Adipocyte (in vitro differentiated cells): ENCODE results near the gene LRRC46.
A peak's percentile ranks its signal among the peaks of the same experiment; 100 is the strongest.

ENCODE experiments used
- DNase-seq: peaks from one replicate; pipeline ENCODE4 v3.0.0-alpha.2; 2015; ENCODE audit warnings: low read depth
- H3K27me3 ChIP-seq: replicated peaks from 2 replicates; pipeline ENCODE4 v1.7.0; 2013; ENCODE audit warnings: mild to moderate bottlenecking, low read length, moderate library complexity; ENCODE audit not compliant: control insufficient read depth, insufficient read depth
- H3K36me3 ChIP-seq: 2 replicates; pipeline ENCODE4 v1.7.0; 2013; ENCODE audit warnings: low read length, mild to moderate bottlenecking, moderate library complexity; ENCODE audit not compliant: control insufficient read depth, insufficient read depth, severe bottlenecking
- H3K4me1 ChIP-seq: 2 replicates; pipeline ENCODE4 v1.7.0; 2013; ENCODE audit warnings: mild to moderate bottlenecking, low read length, moderate library complexity; ENCODE audit not compliant: control insufficient read depth, insufficient read depth
- H3K4me3 ChIP-seq: 2 replicates; pipeline ENCODE4 v1.7.0; 2013; ENCODE audit warnings: mild to moderate bottlenecking, low read length, moderate library complexity
- H3K9ac ChIP-seq: 2 replicates; pipeline ENCODE4 v1.7.0; 2013; ENCODE audit warnings: mild to moderate bottlenecking, low read length, moderate library complexity
- H3K9me3 ChIP-seq: 2 replicates; pipeline ENCODE4 v1.7.0; 2013; ENCODE audit warnings: mild to moderate bottlenecking, low read length, moderate library complexity; ENCODE audit not compliant: control insufficient read depth

Gene LRRC46

GRCh38 chr17:47831003-47831933, at the start of gene LRRC46, which contains the start of gene MRPL10:
LRRC46 (plus strand) TSS chr17:47831670; CDS start chr17:47831990, 320 bp downstream.
MRPL10 (minus strand) TSS chr17:47831541; CDS start chr17:47831511, 30 bp downstream.
- Histone ChIP-seq H3K9ac (peak within 1 kb of the TSS; percentile 94), H3K4me1 (peaks cover 28% of the 10 kb centered on the region)

GRCh38 chr17:47785538-47786123, 45.8 kb upstream of the LRRC46 start:
- Histone ChIP-seq H3K36me3 (no peaks in the 10 kb centered on the region), H3K9me3 (no peaks in the 10 kb centered on the region), H3K4me3 (no peak overlapping the region), H3K9ac (no peak overlapping the region), H3K4me1 (peaks cover 2% of the 10 kb centered on the region), H3K27me3 (peaks cover 45% of the 10 kb centered on the region)
- peak; percentile 29 for DNase-seq

More at GRCh38 chr17:47831003-47831933, at the start of gene LRRC46, which contains the start of gene MRPL10:
- Histone ChIP-seq H3K4me3 (peak within 1 kb of the TSS; percentile 97), H3K36me3 (peaks cover 41% of the 10 kb centered on the region), H3K27me3 (no peaks in the 10 kb centered on the region), H3K9me3 (no peaks in the 10 kb centered on the region)
- DNase-seq: peak; percentile 98

GRCh38 chr17:47789611-47790561, 41.6 kb upstream of the LRRC46 start:
- no peaks in the 10 kb centered on the region for H3K9me3 ChIP-seq
- no peaks in the 10 kb centered on the region for H3K36me3 ChIP-seq
- H3K27me3 ChIP-seq: peaks cover 70% of the 10 kb centered on the region
- peaks cover 2% of the 10 kb centered on the region for H3K4me1 ChIP-seq
- peak; percentile 78 for DNase-seq
- H3K4me3 ChIP-seq: peak overlapping the region; percentile 69
- H3K9ac ChIP-seq: no peak overlapping the region

- peaks cover 71% of the 10 kb centered on the region for H3K27me3 ChIP-seq
- no peak for DNase-seq
- no peaks in the 10 kb centered on the region for H3K36me3 ChIP-seq
- peaks cover 2% of the 10 kb centered on the region for H3K4me1 ChIP-seq
- H3K4me3 ChIP-seq: no peak overlapping the region
- H3K9ac ChIP-seq: no peak overlapping the region
- no peaks in the 10 kb centered on the region for H3K9me3 ChIP-seq
Measured at GRCh38 chr17:47791025-47791424, 40.4 kb upstream of the LRRC46 start.

- Histone ChIP-seq H3K4me1 (peaks cover 2% of the 10 kb centered on the region), H3K9me3 (no peaks in the 10 kb centered on the region), H3K9ac (no peak overlapping the region), H3K4me3 (no peak overlapping the region), H3K36me3 (no peaks in the 10 kb centered on the region), H3K27me3 (peaks cover 66% of the 10 kb centered on the region)
- no peak for DNase-seq
Measured at GRCh38 chr17:47792457-47792856, 39.0 kb upstream of the LRRC46 start.

- DNase-seq: no peak
- no peak overlapping the region for H3K4me3 ChIP-seq
- peaks cover 68% of the 10 kb centered on the region for H3K27me3 ChIP-seq
- no peaks in the 10 kb centered on the region for H3K36me3 ChIP-seq
- peaks cover 2% of the 10 kb centered on the region for H3K4me1 ChIP-seq
- no peak overlapping the region for H3K9ac ChIP-seq
- H3K9me3 ChIP-seq: no peaks in the 10 kb centered on the region
Measured at GRCh38 chr17:47792979-47793378, 38.5 kb upstream of the LRRC46 start.

GRCh38 chr17:47797797-47798196, 33.7 kb upstream of the LRRC46 start:
- Histone ChIP-seq H3K4me1 (no peaks in the 10 kb centered on the region), H3K4me3 (no peak overlapping the region), H3K9me3 (no peaks in the 10 kb centered on the region), H3K27me3 (peaks cover 50% of the 10 kb centered on the region), H3K9ac (no peak overlapping the region), H3K36me3 (no peaks in the 10 kb centered on the region)
- no peak for DNase-seq

GRCh38 chr17:47800686-47801085, 30.8 kb upstream of the LRRC46 start:
- Histone ChIP-seq H3K36me3 (no peaks in the 10 kb centered on the region), H3K9me3 (no peaks in the 10 kb centered on the region), H3K4me3 (no peak overlapping the region), H3K9ac (no peak overlapping the region), H3K27me3 (peaks cover 42% of the 10 kb centered on the region), H3K4me1 (no peaks in the 10 kb centered on the region)
- DNase-seq: no peak

GRCh38 chr17:47801176-47801765, 30.2 kb upstream of the LRRC46 start:
- Histone ChIP-seq H3K4me3 (no peak overlapping the region), H3K27me3 (peaks cover 42% of the 10 kb centered on the region), H3K36me3 (no peaks in the 10 kb centered on the region), H3K9ac (no peak overlapping the region), H3K4me1 (no peaks in the 10 kb centered on the region), H3K9me3 (no peaks in the 10 kb centered on the region)
- DNase-seq: no peak

GRCh38 chr17:47801906-47802305, 29.6 kb upstream of the LRRC46 start:
- H3K4me3 ChIP-seq: no peak overlapping the region
- no peaks in the 10 kb centered on the region for H3K9me3 ChIP-seq
- H3K9ac ChIP-seq: no peak overlapping the region
- DNase-seq: no peak
- peaks cover 48% of the 10 kb centered on the region for H3K27me3 ChIP-seq
- no peaks in the 10 kb centered on the region for H3K4me1 ChIP-seq
- no peaks in the 10 kb centered on the region for H3K36me3 ChIP-seq
